H4 (cell line): ENCODE measurements around the gene CAMTA1. TPM values are rescaled to one million over a fixed set of nuclear protein-coding genes. Genes with fewer than 3 reads are reported as not detected.

ENCODE experiments used
- DNase-seq: peaks from one replicate; pipeline ENCODE4 v3.0.0-alpha.2; 2015; ENCODE audit warnings: low spot score
- total RNA-seq: library from RNA; depleted of rRNA; stranded (reverse); fragments of >200 nt; shearing (Covaris generic); gene quantifications from 2 replicates; pipeline ENCODE4 v1.2.3, GENCODE V29; 2014

The CAMTA1 gene
- total RNA-seq, 1 experiment from 2014 or later, result 98.2 TPM

- no peak for DNase-seq
Observed at GRCh38 chr1:7553042-7553690, 767.9 kb downstream of the CAMTA1 start.

GRCh38 chr1:7554385-7555235 lies 769.4 kb downstream of the CAMTA1 start:
- no peak for DNase-seq

- DNase-seq, result no peak
Observed at GRCh38 chr1:7555391-7556185, 770.3 kb downstream of the CAMTA1 start.

GRCh38 chr1:7557301-7557891 lies 772.1 kb downstream of the CAMTA1 start:
- no peak for DNase-seq

GRCh38 chr1:7558041-7558461 lies 772.8 kb downstream of the CAMTA1 start:
- no peak for DNase-seq

GRCh38 chr1:7558481-7558880 lies 773.2 kb downstream of the CAMTA1 start:
- DNase-seq, result no peak

- no peak for DNase-seq
Observed at GRCh38 chr1:7558921-7559869, 773.9 kb downstream of the CAMTA1 start.

GRCh38 chr1:7560128-7560527 lies 774.9 kb downstream of the CAMTA1 start:
- DNase-seq, result no peak

- DNase-seq, result no peak
Observed at GRCh38 chr1:7560601-7561181, 775.4 kb downstream of the CAMTA1 start.

- peak; percentile 11 for DNase-seq
Observed at GRCh38 chr1:7561331-7561921, 776.2 kb downstream of the CAMTA1 start.

- DNase-seq, result no peak
Observed at GRCh38 chr1:7561936-7562728, 776.9 kb downstream of the CAMTA1 start.

- DNase-seq, result no peak
Observed at GRCh38 chr1:7562729-7563605, 777.7 kb downstream of the CAMTA1 start.

- no peak for DNase-seq
Observed at GRCh38 chr1:7564137-7564536, 778.9 kb downstream of the CAMTA1 start.

GRCh38 chr1:7565099-7565750 lies 780.0 kb downstream of the CAMTA1 start:
- DNase-seq, result no peak

GRCh38 chr1:7566417-7567375 lies 781.4 kb downstream of the CAMTA1 start:
- DNase-seq, result no peak

- no peak for DNase-seq
Observed at GRCh38 chr1:7567376-7567775, 782.1 kb downstream of the CAMTA1 start.
